ENCODE results near the gene ZNF385B. TPM values are rescaled to one million over a fixed set of nuclear protein-coding genes. Genes with fewer than 3 reads are reported as not detected.

ZNF385B gene
- polyA plus RNA-seq, 1 of the 3 experiments (the other 2 are of a cell fraction): 0.16 TPM

DNA sequence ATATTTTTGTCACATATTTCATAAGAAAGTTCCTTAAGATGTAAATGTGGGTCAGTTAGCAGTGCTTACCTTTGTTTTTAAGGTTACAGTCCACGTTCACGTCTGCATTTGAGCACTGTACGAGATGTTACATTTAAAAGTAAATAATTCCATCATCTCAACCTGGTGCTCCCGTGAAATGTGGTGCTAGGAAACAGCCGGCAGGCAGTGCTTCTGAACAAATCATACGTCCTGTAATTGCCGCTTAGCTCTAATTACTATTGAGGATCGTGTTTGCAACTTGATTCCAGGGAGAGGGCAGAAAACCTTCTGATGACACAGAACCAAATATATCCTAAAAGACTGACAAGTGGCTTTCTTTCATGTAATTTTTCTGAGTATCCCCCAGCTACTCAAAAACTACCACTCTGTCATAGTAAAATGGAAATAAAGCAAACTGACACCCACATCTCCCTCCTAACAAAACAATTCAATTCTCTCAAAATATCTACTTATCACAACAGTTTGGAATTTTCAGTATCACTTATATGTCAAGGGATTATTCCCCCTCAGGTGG is 299.0 kb downstream of the ZNF385B start:
- H3K9ac ChIP-seq: no peak overlapping the region
- no peak overlapping the region for H3K4me3 ChIP-seq (ENCODE audit: low read depth in 2 of 2, low read length in 1 of 2)
- H4K20me1 ChIP-seq (ENCODE audit: insufficient read depth): no peaks in the 10 kb centered on the region
- no peaks in the 10 kb centered on the region; a peak in 1 of 4 replicates for H3K4me1 ChIP-seq (ENCODE audit: control insufficient read depth in 1 of 2, insufficient read depth in 2 of 2, low read depth in 1 of 2, low read length in 1 of 2)
- ChIA-PET CTCF (no interaction called here), POLR2A (no interaction called here)
- no peaks in the 10 kb centered on the region for H3F3A ChIP-seq (replicated peaks; ENCODE audit: insufficient read depth)
- no peak overlapping the region for H2AFZ ChIP-seq (ENCODE audit: low read depth)
- no peaks in the 10 kb centered on the region for H3K36me3 ChIP-seq (replicated peaks in 1 of 2; ENCODE audit: control insufficient read depth in 1 of 2, insufficient read depth in 2 of 2, low read length in 1 of 2)
- 67% methylated on average over 8 of the region's 8 CpGs for WGBS (ENCODE audit: low lambda C conversion rate)
- no peak overlapping the region for H3K4me2 ChIP-seq
- no peaks in the 10 kb centered on the region for H3K27me3 ChIP-seq (ENCODE audit: insufficient read depth)
- no peak overlapping the region for H3K27ac ChIP-seq (ENCODE audit: low read depth in 2 of 2, low read length in 1 of 2)
- no peaks in the 10 kb centered on the region for H3K79me2 ChIP-seq (ENCODE audit: insufficient read depth)
- no peak for DNase-seq
- no peak for TF ChIP-seq EP300 (IDR thresholded peaks at IDR 0.05; ENCODE audit: borderline replicate concordance in 1 of 2, low read depth in 1 of 2, low read length in 1 of 2)
- no peak for TF ChIP-seq JUND (IDR thresholded peaks at IDR 0.05)
- TF ChIP-seq NRF1 (IDR thresholded peaks at IDR 0.05; ENCODE audit: low read depth, low read length): no peak
- no peak for TF ChIP-seq MXI1 (IDR thresholded peaks at IDR 0.05; ENCODE audit: low read depth, low read length)
- no peak for TF ChIP-seq GABPA (IDR thresholded peaks at IDR 0.05; ENCODE audit: low read depth)
- no peaks in the 10 kb centered on the region for H3K9me3 ChIP-seq
- no peaks in the 10 kb centered on the region for H3K9me2 ChIP-seq

DNA sequence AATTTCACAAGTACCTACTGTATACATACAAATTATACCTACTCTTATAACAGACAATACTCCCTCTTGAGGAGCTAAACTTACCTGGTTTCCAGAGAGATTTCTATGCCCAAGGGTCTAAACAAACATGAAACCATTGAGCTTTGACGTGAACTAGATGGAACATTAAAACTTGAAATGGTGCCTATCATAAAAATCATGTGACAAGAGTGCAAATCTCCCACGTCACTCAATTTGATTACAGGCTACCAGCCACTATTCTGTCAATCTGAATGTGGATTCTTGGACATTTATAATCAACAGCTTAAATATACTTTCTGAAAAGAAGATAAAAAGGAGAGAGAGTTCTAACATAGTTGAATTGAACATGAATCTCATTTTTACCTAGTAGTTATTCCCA is 299.7 kb downstream of the ZNF385B start:
- POLR2A ChIA-PET: no interaction called here
- TF ChIP-seq YY1 (IDR thresholded peaks at IDR 0.05; ENCODE audit: low read depth) (no peak), FOSL2 (IDR thresholded peaks at IDR 0.05; ENCODE audit: borderline replicate concordance, low read depth) (no peak), NRF1 (IDR thresholded peaks at IDR 0.05; ENCODE audit: low read depth, low read length) (no peak), CTCF (IDR thresholded peaks at IDR 0.05) (no peak), RCOR1 (IDR thresholded peaks at IDR 0.05; ENCODE audit: low read length) (no peak), TCF12 (IDR thresholded peaks at IDR 0.05) (no peak), EZH2phosphoT487 (IDR thresholded peaks at IDR 0.05; ENCODE audit: borderline replicate concordance, low read depth) (no peak), NFIC (IDR thresholded peaks at IDR 0.05; ENCODE audit: borderline replicate concordance) (no peak), RFX5 (IDR thresholded peaks at IDR 0.05; ENCODE audit: low read length) (no peak), SIN3A (IDR thresholded peaks at IDR 0.05; ENCODE audit: borderline replicate concordance, low read depth, low read length) (no peak), JUND (IDR thresholded peaks at IDR 0.05) (no peak), MEF2A (IDR thresholded peaks at IDR 0.05; ENCODE audit: borderline replicate concordance, low read depth) (no peak), MXI1 (IDR thresholded peaks at IDR 0.05; ENCODE audit: low read depth, low read length) (no peak), SMC3 (IDR thresholded peaks at IDR 0.05; ENCODE audit: low read depth, low read length) (no peak), FOXJ3 (CRISPR knock-in tag; IDR thresholded peaks at IDR 0.05) (no peak)
- TF ChIP-seq, protein P1, sequence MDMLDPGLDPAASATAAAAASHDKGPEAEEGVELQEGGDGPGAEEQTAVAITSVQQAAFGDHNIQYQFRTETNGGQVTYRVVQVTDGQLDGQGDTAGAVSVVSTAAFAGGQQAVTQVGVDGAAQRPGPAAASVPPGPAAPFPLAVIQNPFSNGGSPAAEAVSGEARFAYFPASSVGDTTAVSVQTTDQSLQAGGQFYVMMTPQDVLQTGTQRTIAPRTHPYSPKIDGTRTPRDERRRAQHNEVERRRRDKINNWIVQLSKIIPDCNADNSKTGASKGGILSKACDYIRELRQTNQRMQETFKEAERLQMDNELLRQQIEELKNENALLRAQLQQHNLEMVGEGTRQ (IDR thresholded peaks at IDR 0.05; ENCODE audit: borderline replicate concordance, low read depth, low read length): no peak
- TF ChIP-seq, protein P2, sequence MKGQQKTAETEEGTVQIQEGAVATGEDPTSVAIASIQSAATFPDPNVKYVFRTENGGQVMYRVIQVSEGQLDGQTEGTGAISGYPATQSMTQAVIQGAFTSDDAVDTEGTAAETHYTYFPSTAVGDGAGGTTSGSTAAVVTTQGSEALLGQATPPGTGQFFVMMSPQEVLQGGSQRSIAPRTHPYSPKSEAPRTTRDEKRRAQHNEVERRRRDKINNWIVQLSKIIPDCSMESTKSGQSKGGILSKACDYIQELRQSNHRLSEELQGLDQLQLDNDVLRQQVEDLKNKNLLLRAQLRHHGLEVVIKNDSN (IDR thresholded peaks at IDR 0.05; ENCODE audit: borderline replicate concordance, low read depth): no peak
- Histone ChIP-seq H3K4me2 (no peak overlapping the region), H3K36me3 (replicated peaks in 1 of 2; ENCODE audit: control insufficient read depth in 1 of 2, insufficient read depth in 2 of 2, low read length in 1 of 2) (no peaks in the 10 kb centered on the region), H3K4me1 (ENCODE audit: control insufficient read depth in 1 of 2, insufficient read depth in 2 of 2, low read depth in 1 of 2, low read length in 1 of 2) (no peaks in the 10 kb centered on the region; a peak in 1 of 4 replicates), H3K79me2 (ENCODE audit: insufficient read depth) (no peaks in the 10 kb centered on the region), H3K27me3 (ENCODE audit: insufficient read depth) (no peaks in the 10 kb centered on the region), H3K9ac (no peak overlapping the region), H3K9me2 (no peaks in the 10 kb centered on the region), H3F3A (replicated peaks; ENCODE audit: insufficient read depth) (no peaks in the 10 kb centered on the region), H2AFZ (ENCODE audit: low read depth) (no peak overlapping the region), H3K9me3 (no peaks in the 10 kb centered on the region), H3K4me3 (ENCODE audit: low read depth in 2 of 2, low read length in 1 of 2) (no peak overlapping the region), H4K20me1 (ENCODE audit: insufficient read depth) (no peaks in the 10 kb centered on the region), H3K27ac (ENCODE audit: low read depth in 2 of 2, low read length in 1 of 2) (no peak overlapping the region)
- 62% methylated on average over 2 of the region's 2 CpGs for WGBS (ENCODE audit: low lambda C conversion rate)
- CTCF ChIA-PET: no interaction called here
- DNase-seq: no peak
